GM23248 (cell line): Measurements from ENCODE around the gene TIGIT. TPM values are rescaled to one million over a fixed set of nuclear protein-coding genes. Genes with fewer than 3 reads are reported as not detected.

Experiments
- DNase-seq: peaks from one replicate; pipeline ENCODE4 v3.0.0-alpha.2; 2015
- H2AFZ ChIP-seq: fragments of 200-600 bp; sonication (generic); 2 replicates; pipeline ENCODE4 v1.6.1; 2016; ENCODE audit warnings: antibody characterized with exemption
- H3F3A ChIP-seq: fragments of 200-600 bp; sonication (generic); 2 replicates; pipeline ENCODE4 v1.6.1; 2016; ENCODE audit warnings: mild to moderate bottlenecking, antibody characterized with exemption, mixed run types; ENCODE audit not compliant: insufficient read depth
- H3K27ac ChIP-seq: fragments of 200-600 bp; sonication (generic); 2 replicates; pipeline ENCODE4 v1.5.1; 2016; ENCODE audit warnings: mild to moderate bottlenecking
- H3K27me3 ChIP-seq: fragments of 200-600 bp; sonication (generic); replicated peaks from 2 replicates; pipeline ENCODE4 v1.6.1; 2016; ENCODE audit warnings: mild to moderate bottlenecking; ENCODE audit not compliant: insufficient read depth
- H3K36me3 ChIP-seq: fragments of 200-600 bp; sonication (generic); 2 replicates; pipeline ENCODE4 v1.6.1; 2016; ENCODE audit warnings: low read depth, mild to moderate bottlenecking
- H3K4me1 ChIP-seq: fragments of 200-600 bp; sonication (generic); 2 replicates; pipeline ENCODE4 v1.6.1; 2016; ENCODE audit warnings: mild to moderate bottlenecking; ENCODE audit not compliant: insufficient read depth
- H3K4me2 ChIP-seq: fragments of 200-600 bp; sonication (generic); one replicate; pipeline ENCODE4 v1.6.1; 2016; ENCODE audit warnings: mild to moderate bottlenecking; ENCODE audit not compliant: unreplicated experiment
- H3K4me3 ChIP-seq: fragments of 200-600 bp; sonication (generic); 2 replicates; pipeline ENCODE4 v1.5.1; 2016; ENCODE audit warnings: mild to moderate bottlenecking
- H3K79me2 ChIP-seq: fragments of 200-600 bp; sonication (generic); 2 replicates; pipeline ENCODE4 v1.6.1; 2016; ENCODE audit warnings: mild to moderate bottlenecking; ENCODE audit not compliant: insufficient read depth
- H3K9ac ChIP-seq: fragments of 200-600 bp; sonication (generic); 2 replicates; pipeline ENCODE4 v1.6.1; 2016; ENCODE audit warnings: mild to moderate bottlenecking
- H3K9me2 ChIP-seq: fragments of 200-600 bp; sonication (generic); 2 replicates; pipeline ENCODE4 v1.6.1; 2016; ENCODE audit warnings: mixed run types, mild to moderate bottlenecking, moderate library complexity; ENCODE audit not compliant: insufficient read depth
- H3K9me3 ChIP-seq: fragments of 200-600 bp; sonication (generic); one replicate; pipeline ENCODE4 v1.6.1; 2017; ENCODE audit warnings: low read depth
- H4K20me1 ChIP-seq: fragments of 200-600 bp; sonication (generic); 2 replicates; pipeline ENCODE4 v1.6.0; 2016; ENCODE audit not compliant: insufficient read depth
- EZH2 ChIP-seq: fragments of 200-600 bp; sonication (generic); IDR thresholded peaks from 2 replicates; pipeline ENCODE4 v1.6.1; 2018; ENCODE audit warnings: antibody characterized with exemption, mild to moderate bottlenecking; ENCODE audit not compliant: insufficient read depth, poor library complexity, severe bottlenecking
- EZH2phosphoT487 ChIP-seq: fragments of 200-600 bp; sonication (generic); IDR thresholded peaks from 2 replicates; pipeline ENCODE4 v1.6.1; 2018; ENCODE audit warnings: antibody characterized with exemption, moderate library complexity, mild to moderate bottlenecking, low read depth; ENCODE audit not compliant: insufficient read depth
- WGBS, 2 experiments: methylation state at CpG; one replicate each; pipeline ENCODE4 v1.1.6; 2015 to 2017; ENCODE audit warnings: low lambda C conversion rate in 2 of 2, low coverage in 1 of 2; ENCODE audit errors: missing lambda C conversion rate in 2 of 2; 5-methylcytosine and 5-hydroxymethylcytosine counted together
- in situ Hi-C: fragments of 300-500 bp; cut with MboI; formaldehyde crosslinking; loops from 2 replicates; pipeline ENCODE4 v1.15.0; 2020
- polyA plus RNA-seq: library from polyadenylated mRNA; unstranded; fragments of >200 nt; fragmentation: Nextera tagmentation; extraction: Ambion mirVana; gene quantifications from 2 replicates; pipeline ENCODE4 v1.2.1, GENCODE V29; 2016
- total RNA-seq: library from RNA; depleted of rRNA; stranded (reverse); fragments of >200 nt; shearing (Covaris generic); gene quantifications from 2 replicates; pipeline ENCODE4 v1.2.3, GENCODE V29; 2014

The TIGIT gene
- total and polyA plus RNA-seq, 2 experiments from 2014 or later = not detected

GRCh38 chr3:114307222-114307830 is 13.5 kb downstream of the TIGIT start:
- TF ChIP-seq EZH2phosphoT487 = no peak
- no peak for TF ChIP-seq EZH2
- H3K9ac ChIP-seq = no peak overlapping the region
- WGBS, 2 experiments = 61 to 62% methylated on average over 8 of the region's 8 CpGs
- H2AFZ ChIP-seq = no peak overlapping the region
- no peaks in the 10 kb centered on the region for H4K20me1 ChIP-seq
- no peak overlapping the region for H3K27ac ChIP-seq
- H3F3A ChIP-seq = no peaks in the 10 kb centered on the region
- no peak overlapping the region for H3K4me2 ChIP-seq
- H3K79me2 ChIP-seq = no peaks in the 10 kb centered on the region
- in situ Hi-C loops = no loop called here
- H3K4me3 ChIP-seq = no peak overlapping the region
- no peaks in the 10 kb centered on the region for H3K27me3 ChIP-seq
- no peaks in the 10 kb centered on the region for H3K36me3 ChIP-seq
- H3K9me3 ChIP-seq = no peaks in the 10 kb centered on the region
- DNase-seq = no peak
- H3K4me1 ChIP-seq = no peaks in the 10 kb centered on the region
- H3K9me2 ChIP-seq = no peaks in the 10 kb centered on the region

DNA sequence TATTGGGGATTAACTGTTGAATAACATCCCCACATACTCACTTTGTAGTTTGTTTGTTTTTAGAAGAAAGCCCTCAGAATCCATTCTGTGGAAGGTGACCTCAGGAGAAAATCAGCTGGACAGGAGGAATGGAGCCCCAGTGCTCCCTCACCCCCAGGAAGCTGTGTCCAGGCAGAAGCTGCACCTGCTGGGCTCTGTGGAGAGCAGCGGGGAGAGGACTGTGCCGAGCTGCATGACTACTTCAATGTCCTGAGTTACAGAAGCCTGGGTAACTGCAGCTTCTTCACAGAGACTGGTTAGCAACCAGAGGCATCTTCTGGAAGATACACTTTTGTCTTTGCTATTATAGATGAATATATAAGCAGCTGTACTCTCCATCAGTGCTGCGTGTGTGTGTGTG is 14.0 kb downstream of the TIGIT start:
- H3K4me3 ChIP-seq = no peak overlapping the region
- DNase-seq = no peak
- no peak overlapping the region for H3K27ac ChIP-seq
- no peak overlapping the region for H3K4me2 ChIP-seq
- no peaks in the 10 kb centered on the region for H3K4me1 ChIP-seq
- 63 to 73% methylated on average over 3 of the region's 3 CpGs for WGBS, 2 experiments
- TF ChIP-seq EZH2phosphoT487 (no peak), EZH2 (no peak)
- no peaks in the 10 kb centered on the region for H3K36me3 ChIP-seq
- H3K9me2 ChIP-seq = no peaks in the 10 kb centered on the region
- H2AFZ ChIP-seq = no peak overlapping the region
- H3F3A ChIP-seq = no peaks in the 10 kb centered on the region
- no peaks in the 10 kb centered on the region for H3K27me3 ChIP-seq
- H4K20me1 ChIP-seq = no peaks in the 10 kb centered on the region
- H3K9me3 ChIP-seq = no peaks in the 10 kb centered on the region
- H3K9ac ChIP-seq = no peak overlapping the region
- in situ Hi-C loops = no loop called here
- H3K79me2 ChIP-seq = no peaks in the 10 kb centered on the region

DNA sequence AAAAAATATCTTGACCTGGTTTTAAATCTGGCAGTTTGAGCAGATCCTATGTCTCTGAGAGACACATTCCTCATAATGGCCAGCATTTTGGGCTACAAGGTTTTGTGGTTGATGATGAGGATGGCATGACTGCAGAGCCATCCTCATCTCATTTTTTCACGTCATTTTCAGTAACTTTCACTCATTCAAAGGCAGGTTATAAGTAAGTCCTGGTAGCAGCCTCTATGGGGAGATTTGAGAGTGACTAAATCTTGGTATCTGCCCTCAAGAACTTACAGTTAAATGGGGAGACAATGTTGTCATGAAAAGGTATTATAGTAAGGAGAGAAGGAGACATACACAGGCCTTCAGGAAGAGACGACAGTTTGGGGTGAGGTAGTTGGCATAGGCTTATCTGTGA is 14.5 kb downstream of the TIGIT start:
- Histone ChIP-seq H4K20me1 (no peaks in the 10 kb centered on the region), H2AFZ (no peak overlapping the region), H3K4me1 (no peaks in the 10 kb centered on the region), H3K36me3 (no peaks in the 10 kb centered on the region), H3F3A (no peaks in the 10 kb centered on the region), H3K4me2 (no peak overlapping the region), H3K9me2 (no peaks in the 10 kb centered on the region), H3K9ac (no peak overlapping the region), H3K27me3 (no peaks in the 10 kb centered on the region), H3K79me2 (no peaks in the 10 kb centered on the region), H3K9me3 (no peaks in the 10 kb centered on the region), H3K4me3 (no peak overlapping the region), H3K27ac (no peak overlapping the region)
- in situ Hi-C loops = no loop called here
- 68 to 78% methylated on average over 2 of the region's 2 CpGs for WGBS, 2 experiments
- TF ChIP-seq EZH2phosphoT487 = no peak
- no peak for TF ChIP-seq EZH2
- DNase-seq = no peak

- Histone ChIP-seq H3K9me3 (no peaks in the 10 kb centered on the region), H3K9ac (no peak overlapping the region), H3F3A (no peaks in the 10 kb centered on the region), H2AFZ (no peak overlapping the region), H3K27me3 (no peaks in the 10 kb centered on the region), H3K4me3 (no peak overlapping the region), H3K4me1 (no peaks in the 10 kb centered on the region), H3K36me3 (no peaks in the 10 kb centered on the region), H3K27ac (no peak overlapping the region), H3K79me2 (no peaks in the 10 kb centered on the region), H4K20me1 (no peaks in the 10 kb centered on the region), H3K9me2 (no peaks in the 10 kb centered on the region), H3K4me2 (no peak overlapping the region)
- TF ChIP-seq EZH2 (no peak), EZH2phosphoT487 (no peak)
- no peak for DNase-seq
- in situ Hi-C loops = no loop called here
- WGBS, 2 experiments = 47 to 51% methylated on average over 5 of the region's 5 CpGs
Observed at GRCh38 chr3:114308830-114309229, 15.0 kb downstream of the TIGIT start.

DNA sequence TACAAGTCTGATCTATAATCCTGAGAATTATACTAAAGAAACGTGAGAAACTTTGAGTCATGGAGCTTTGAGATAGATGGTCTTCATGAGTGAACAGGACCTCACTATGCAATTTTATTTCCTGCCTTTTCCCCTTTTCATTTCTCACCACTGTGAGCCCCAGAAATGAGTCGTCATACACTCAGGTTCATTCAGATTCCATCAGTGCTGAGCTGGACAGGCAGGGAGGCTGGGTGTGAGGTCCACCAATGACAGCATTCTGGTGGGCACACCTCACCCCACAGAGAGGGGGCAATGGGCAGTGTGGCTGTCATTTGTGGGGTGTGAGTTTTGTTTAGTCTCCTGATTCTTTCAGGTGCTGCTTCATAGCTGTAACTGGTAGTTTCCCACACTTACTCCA is 16.9 kb downstream of the TIGIT start:
- Histone ChIP-seq H3K79me2 (no peaks in the 10 kb centered on the region), H3K4me3 (no peak overlapping the region), H3K9me2 (no peaks in the 10 kb centered on the region), H3K27ac (no peak overlapping the region), H3K9ac (no peak overlapping the region), H3F3A (no peaks in the 10 kb centered on the region), H3K4me2 (no peak overlapping the region), H3K36me3 (no peaks in the 10 kb centered on the region), H2AFZ (no peak overlapping the region), H4K20me1 (no peaks in the 10 kb centered on the region), H3K27me3 (no peaks in the 10 kb centered on the region), H3K4me1 (no peaks in the 10 kb centered on the region), H3K9me3 (no peaks in the 10 kb centered on the region)
- peak; percentile 47 for DNase-seq
- TF ChIP-seq EZH2 (no peak), EZH2phosphoT487 (no peak)
- in situ Hi-C loops = no loop called here
- WGBS, 2 experiments = 38 to 45% methylated on average over 2 of the region's 2 CpGs
